ENCODE measurements around the gene GRK6. TPM values are rescaled to one million over a fixed set of nuclear protein-coding genes. Genes with fewer than 3 reads are reported as not detected.

GRK6 gene
- total RNA-seq, 1 donor from 2014 or later = 43.9 TPM

DNA sequence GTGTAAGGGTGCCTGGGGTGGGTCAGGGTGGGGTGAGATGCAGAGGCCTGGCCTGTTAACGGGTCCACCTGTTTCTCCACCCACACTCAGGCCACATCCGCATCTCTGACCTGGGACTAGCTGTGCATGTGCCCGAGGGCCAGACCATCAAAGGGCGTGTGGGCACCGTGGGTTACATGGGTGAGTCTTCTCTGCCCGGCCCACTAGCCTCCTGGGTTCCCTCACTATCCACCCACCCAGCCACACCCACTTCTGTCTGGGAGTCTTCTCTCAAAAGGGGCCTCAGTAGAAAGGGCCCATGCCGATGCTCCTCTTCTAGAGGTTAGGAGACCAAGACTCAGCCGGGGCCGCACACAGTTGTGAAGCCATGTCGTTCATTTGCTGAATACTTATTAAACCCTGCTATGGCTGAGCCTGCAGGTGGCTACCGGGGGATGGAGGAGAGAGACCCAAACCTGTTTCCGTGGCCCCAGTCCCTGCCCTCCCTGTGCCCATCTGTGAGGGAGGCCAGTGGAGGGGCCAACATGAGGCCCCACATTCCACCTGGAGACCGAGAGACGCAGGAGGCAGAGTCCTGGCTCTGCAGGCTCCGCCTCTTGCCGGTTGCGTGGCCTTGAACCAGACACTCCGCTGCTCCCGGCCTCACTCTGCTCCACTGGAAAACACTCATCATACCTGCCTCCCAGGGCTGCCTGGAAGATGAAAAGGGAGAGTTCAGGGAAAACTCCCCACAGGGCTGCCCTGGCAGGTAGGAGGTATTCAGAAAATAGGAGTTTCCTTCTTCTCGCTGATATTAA, 8.7 kb downstream of the GRK6 start:
- no peak for DNase-seq
- no peaks in the 10 kb centered on the region for H3K27me3 ChIP-seq
- H3K27ac ChIP-seq = no peak overlapping the region
- TF ChIP-seq, protein P1, sequence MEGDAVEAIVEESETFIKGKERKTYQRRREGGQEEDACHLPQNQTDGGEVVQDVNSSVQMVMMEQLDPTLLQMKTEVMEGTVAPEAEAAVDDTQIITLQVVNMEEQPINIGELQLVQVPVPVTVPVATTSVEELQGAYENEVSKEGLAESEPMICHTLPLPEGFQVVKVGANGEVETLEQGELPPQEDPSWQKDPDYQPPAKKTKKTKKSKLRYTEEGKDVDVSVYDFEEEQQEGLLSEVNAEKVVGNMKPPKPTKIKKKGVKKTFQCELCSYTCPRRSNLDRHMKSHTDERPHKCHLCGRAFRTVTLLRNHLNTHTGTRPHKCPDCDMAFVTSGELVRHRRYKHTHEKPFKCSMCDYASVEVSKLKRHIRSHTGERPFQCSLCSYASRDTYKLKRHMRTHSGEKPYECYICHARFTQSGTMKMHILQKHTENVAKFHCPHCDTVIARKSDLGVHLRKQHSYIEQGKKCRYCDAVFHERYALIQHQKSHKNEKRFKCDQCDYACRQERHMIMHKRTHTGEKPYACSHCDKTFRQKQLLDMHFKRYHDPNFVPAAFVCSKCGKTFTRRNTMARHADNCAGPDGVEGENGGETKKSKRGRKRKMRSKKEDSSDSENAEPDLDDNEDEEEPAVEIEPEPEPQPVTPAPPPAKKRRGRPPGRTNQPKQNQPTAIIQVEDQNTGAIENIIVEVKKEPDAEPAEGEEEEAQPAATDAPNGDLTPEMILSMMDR (IDR thresholded peaks at IDR 0.05) = no peak
- peaks cover 22% of the 10 kb centered on the region for H3K4me1 ChIP-seq
- ATAC-seq = no peak
- H3K4me3 ChIP-seq = no peak overlapping the region
- intact Hi-C loops (cut with DNase I) = no loop called here
- H3K36me3 ChIP-seq = peaks cover 62% of the 10 kb centered on the region
- H3K9me3 ChIP-seq = no peaks in the 10 kb centered on the region

DNA sequence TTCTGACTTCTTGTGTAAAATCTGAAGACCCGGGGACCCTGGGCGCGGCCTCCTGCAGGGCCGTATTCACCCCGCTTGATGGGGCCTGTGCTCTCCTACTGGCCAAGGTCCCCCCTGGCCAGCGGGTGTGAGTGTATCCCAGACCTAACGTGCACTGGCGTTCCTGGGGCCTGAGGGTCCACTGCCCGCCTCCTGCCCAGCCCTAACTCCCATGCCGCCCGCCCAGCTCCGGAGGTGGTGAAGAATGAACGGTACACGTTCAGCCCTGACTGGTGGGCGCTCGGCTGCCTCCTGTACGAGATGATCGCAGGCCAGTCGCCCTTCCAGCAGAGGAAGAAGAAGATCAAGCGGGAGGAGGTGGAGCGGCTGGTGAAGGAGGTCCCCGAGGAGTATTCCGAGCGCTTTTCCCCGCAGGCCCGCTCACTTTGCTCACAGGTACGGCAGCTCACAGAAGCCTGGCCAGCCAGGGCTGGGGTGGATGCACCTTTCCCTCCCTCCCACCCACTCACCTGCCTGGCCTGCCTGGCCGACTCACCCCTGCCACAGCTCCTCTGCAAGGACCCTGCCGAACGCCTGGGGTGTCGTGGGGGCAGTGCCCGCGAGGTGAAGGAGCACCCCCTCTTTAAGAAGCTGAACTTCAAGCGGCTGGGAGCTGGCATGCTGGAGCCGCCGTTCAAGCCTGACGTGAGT, 9.5 kb downstream of the GRK6 start:
- intact Hi-C loops (cut with DNase I) = no loop called here
- ATAC-seq = no peak
- H3K9me3 ChIP-seq = no peaks in the 10 kb centered on the region
- TF ChIP-seq, protein P1 (IDR thresholded peaks at IDR 0.05) = no peak
- DNase-seq = no peak
- no peak overlapping the region for H3K27ac ChIP-seq
- peaks cover 68% of the 10 kb centered on the region for H3K36me3 ChIP-seq
- H3K27me3 ChIP-seq = no peaks in the 10 kb centered on the region
- peaks cover 13% of the 10 kb centered on the region for H3K4me1 ChIP-seq
- H3K4me3 ChIP-seq = no peak overlapping the region

DNA sequence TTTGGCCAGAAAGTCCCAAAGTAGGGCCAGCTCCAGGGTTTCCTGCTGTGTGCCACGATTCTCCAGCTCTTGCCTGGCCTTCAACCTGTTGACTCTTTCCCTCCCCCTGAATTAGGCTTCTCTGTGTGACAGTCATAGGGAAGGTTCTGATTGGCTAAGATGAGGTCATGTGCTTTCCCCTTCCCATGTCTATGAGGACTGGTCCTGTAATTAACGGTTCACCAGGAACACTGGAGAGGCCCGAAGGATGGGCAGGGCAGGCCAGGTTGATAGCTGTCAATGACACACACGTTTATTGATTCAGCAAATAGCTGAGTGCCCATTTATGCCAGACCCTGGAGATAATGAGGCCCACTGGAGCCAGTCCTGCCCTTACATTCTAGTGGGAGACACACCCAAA, 11.1 kb downstream of the GRK6 start:
- Histone ChIP-seq H3K27ac (no peak overlapping the region), H3K4me1 (peaks cover 4% of the 10 kb centered on the region), H3K9me3 (no peaks in the 10 kb centered on the region), H3K4me3 (no peak overlapping the region), H3K36me3 (peaks cover 76% of the 10 kb centered on the region), H3K27me3 (no peaks in the 10 kb centered on the region)
- intact Hi-C loops (cut with DNase I) = no loop called here
- DNase-seq (no peak), ATAC-seq (peak; percentile 59)
- TF ChIP-seq, protein P1 (IDR thresholded peaks at IDR 0.05) = no peak

DNA sequence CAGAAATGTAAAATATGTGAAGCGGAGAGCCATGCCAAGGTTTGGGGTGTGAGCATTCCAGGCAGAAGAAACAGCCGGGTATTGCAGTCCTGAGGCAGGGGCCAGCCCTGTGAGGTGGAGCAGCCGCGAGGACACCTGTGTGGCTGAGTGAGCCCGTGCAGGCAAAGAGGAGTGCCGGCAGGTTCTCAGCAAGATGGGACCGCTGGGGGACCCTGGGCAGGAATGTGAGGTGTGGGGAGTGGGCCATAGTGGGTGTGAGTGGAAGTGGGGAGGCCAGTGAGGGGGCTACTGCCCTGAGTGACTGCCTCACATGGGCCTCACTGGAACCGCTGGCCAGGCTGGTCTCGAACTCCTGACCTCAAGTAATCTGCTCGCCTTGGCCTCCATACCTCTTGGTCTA, 12.0 kb downstream of the GRK6 start:
- Histone ChIP-seq H3K4me1 (no peaks in the 10 kb centered on the region), H3K27ac (no peak overlapping the region), H3K36me3 (peaks cover 68% of the 10 kb centered on the region), H3K9me3 (no peaks in the 10 kb centered on the region), H3K27me3 (no peaks in the 10 kb centered on the region), H3K4me3 (no peak overlapping the region)
- ATAC-seq (no peak), DNase-seq (no peak)
- intact Hi-C loops (cut with DNase I) = no loop called here
- TF ChIP-seq, protein P1 (IDR thresholded peaks at IDR 0.05) = no peak

DNA sequence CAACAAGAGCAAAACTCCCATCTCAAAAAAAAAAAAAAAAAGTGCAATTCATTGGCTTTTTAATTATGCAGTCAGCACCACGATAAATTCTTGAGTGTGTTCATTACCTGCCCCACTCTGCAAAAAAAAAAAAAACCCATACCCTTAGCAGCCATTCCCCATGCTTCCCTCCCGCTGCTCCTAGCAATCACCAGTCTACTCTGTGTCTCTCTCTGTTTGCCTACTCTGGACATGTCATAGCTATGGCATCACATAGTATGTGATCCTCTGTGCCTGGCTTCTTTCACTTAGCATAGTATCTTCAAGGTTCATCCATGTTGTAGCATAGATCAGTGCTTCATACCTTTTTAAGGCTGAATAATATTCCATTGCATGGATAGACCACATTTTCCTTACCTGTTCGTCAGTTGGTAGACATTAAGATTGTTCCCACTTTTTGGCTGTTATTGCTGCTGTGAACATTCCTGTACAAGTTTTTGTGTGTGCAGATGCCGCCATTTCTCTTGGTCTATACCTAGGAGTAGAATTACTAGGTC, 13.1 kb downstream of the GRK6 start:
- DNase-seq (no peak), ATAC-seq (no peak)
- no peak overlapping the region for H3K4me3 ChIP-seq
- H3K27ac ChIP-seq = no peak overlapping the region
- H3K4me1 ChIP-seq = no peaks in the 10 kb centered on the region
- H3K9me3 ChIP-seq = no peaks in the 10 kb centered on the region
- H3K36me3 ChIP-seq = peaks cover 57% of the 10 kb centered on the region
- no peaks in the 10 kb centered on the region for H3K27me3 ChIP-seq
- TF ChIP-seq, protein P1 (IDR thresholded peaks at IDR 0.05) = no peak
- intact Hi-C loops (cut with DNase I) = no loop called here

All from upper lobe of right lung (tissue), 1 donor.